Activated naive CD8-positive, alpha-beta T cell treated with anti-CD3 and anti-CD28 coated beads, Interleukin-2, amount 10 ng/mL, durations not matched to agents 7 days and 5 days (primary cell): ENCODE measurements around the gene ETHE1. TPM values are rescaled to one million over a fixed set of nuclear protein-coding genes. Genes with fewer than 3 reads are reported as not detected.
"Not testable (repeated sequence)": the region's sequence is repeated elsewhere in the genome, so short reads cannot be mapped to it uniquely, and the experiment has no call there.

Source experiments
- ATAC-seq: fragments of 150-1000 bp; cut with Tn5 transposase; one replicate; pipeline ENCODE4 v1.10.0; 2021; ENCODE audit warnings: low read depth, moderate library complexity
- POLR2A ChIA-PET: fragments of 350-600 bp; sonication (Branson Sonifier 250); formaldehyde crosslinking; loops from one replicate; lab custom pipeline; 2021; ENCODE audit warnings: antibody characterized with exemption; lab: Charles Lee
- DNase-seq: peaks from one replicate; pipeline ENCODE4 v3.0.0; 2021
- H3K27ac Mint-ChIP-seq: one replicate; pipeline ENCODE4 v1.8.0; 2022; ENCODE audit warnings: mild to moderate bottlenecking, mixed read lengths
- H3K27me3 Mint-ChIP-seq: one replicate; pipeline ENCODE4 v1.8.0; 2022; ENCODE audit warnings: mild to moderate bottlenecking, moderate library complexity, mixed read lengths
- H3K36me3 Mint-ChIP-seq: one replicate; pipeline ENCODE4 v1.8.0; 2021; ENCODE audit warnings: mild to moderate bottlenecking, mixed read lengths
- H3K4me1 Mint-ChIP-seq: one replicate; pipeline ENCODE4 v1.8.0; 2021; ENCODE audit warnings: mixed read lengths
- H3K4me3 Mint-ChIP-seq: one replicate; pipeline ENCODE4 v1.8.0; 2022; ENCODE audit warnings: mild to moderate bottlenecking, moderate library complexity, mixed read lengths
- H3K9me3 Mint-ChIP-seq: one replicate; pipeline ENCODE4 v1.8.0; 2021; ENCODE audit warnings: mixed read lengths
- total RNA-seq, 2 experiments: library from RNA; stranded (reverse); gene quantifications; one replicate each; pipeline ENCODE4 v1.2.3, GENCODE V29; 2021

Gene ETHE1
- total RNA-seq, 2 experiments from 2014 or later = 57.1 to 61.1 TPM

DNA sequence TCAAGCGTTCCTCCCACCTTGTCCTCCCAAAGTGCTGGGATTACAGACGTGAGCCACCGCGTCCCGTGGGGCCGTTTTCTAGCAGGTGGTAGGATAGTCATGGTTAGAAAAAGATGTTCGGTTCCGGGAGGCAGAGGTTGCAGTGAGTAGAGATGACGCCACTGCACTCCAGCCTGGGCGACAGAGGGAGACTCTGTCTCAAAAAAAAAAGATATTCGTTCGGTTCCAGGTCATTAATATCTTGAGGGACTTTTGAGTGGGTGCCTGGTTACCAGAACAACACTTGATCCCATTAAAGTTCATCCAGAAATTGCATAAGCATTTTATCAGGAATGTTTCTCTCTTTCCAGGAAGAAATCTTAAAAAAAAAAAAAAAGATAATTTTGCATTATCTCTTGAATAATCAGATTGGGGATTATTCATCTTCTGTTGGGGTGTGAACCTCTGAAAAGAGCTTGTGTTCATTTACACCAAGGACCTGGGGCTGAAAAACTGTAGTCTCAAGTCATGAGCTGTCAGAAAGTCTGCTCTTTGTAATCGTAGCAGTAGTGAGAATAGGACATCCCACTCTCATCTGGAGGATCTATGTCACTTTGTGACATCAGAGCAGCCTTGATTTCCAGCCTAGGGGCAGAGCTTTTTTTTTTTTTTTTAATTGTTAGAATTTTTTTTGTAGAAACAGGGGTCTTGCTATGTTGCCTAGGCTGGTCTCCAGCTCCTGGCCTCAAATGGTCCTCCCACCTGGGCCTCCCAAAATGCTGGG lies 1.0 kb upstream of the ETHE1 start:
- Mint-ChIP-seq H3K4me1 (peaks cover 25% of the 10 kb centered on the region), H3K4me3 (no peak overlapping the region), H3K36me3 (peaks cover under 1% of the 10 kb centered on the region), H3K27ac (no peak overlapping the region), H3K9me3 (no peaks in the 10 kb centered on the region), H3K27me3 (no peaks in the 10 kb centered on the region)
- POLR2A ChIA-PET = interaction anchor here (0.6 to 2.0 kb wide), 6 partner anchors 8 to 1331 kb away, joined by 3 to 8 read pairs (median 3); no protein-coding TSS in a partner anchor
- ATAC-seq (no peak), DNase-seq (no peak)

DNA sequence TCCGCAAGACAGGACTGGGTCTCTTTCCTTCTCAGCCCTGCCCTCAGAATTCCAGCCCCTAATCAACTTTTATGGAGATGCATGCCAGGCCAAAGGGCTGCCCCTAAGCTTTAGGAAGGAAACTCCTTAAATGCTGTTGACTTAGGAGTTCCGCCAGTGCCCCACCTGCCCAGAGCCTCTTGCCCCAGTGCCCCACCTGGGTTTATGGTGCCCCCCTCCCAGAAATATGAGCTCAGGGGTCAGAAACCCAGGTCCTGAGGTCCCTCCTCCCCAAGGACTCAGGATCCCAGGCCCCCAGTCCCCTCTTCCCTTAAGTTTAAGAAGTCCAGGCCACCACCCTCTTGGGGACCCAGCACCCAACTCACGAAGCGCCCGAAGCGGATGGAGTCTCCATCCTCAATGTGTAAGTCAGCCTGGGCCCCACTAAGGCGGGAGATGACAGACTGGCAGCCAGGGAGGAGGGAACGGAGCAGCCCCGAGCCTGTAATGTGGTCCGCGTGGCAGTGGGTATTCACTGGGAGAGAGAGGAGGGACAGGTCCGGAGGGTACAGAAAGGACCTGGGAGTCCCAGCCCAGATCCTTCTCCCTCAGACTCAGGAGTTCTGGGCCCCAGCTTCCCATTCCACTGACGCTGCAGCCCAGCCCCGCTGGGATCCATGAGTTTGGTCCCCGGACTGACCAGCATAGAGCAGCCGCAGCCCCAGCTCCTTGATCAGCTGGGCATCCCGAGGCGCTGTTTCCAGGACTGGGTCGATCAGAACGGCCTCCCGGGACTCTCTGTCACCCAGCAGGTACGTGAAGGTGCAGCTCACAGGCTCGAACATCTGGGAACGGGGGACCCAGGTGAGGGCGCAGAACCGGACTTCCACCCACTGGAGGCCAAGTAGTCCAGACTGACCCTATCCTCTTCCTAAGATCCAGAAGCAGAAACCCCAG lies 897 bp downstream of the ETHE1 start:
- POLR2A ChIA-PET = interaction anchor here (1.0 to 2.9 kb wide), 9 partner anchors 9 to 87 kb away, joined by 3 to 25 read pairs (median 7); partner anchors contain the start of genes IRGQ, PHLDB3 and ZNF576
- ATAC-seq (no peak), DNase-seq (peak; percentile 53)
- Mint-ChIP-seq H3K9me3 (no peaks in the 10 kb centered on the region), H3K4me1 (peaks cover 18% of the 10 kb centered on the region), H3K36me3 (peaks cover 3% of the 10 kb centered on the region), H3K27ac (peak overlapping the region; percentile 82), H3K27me3 (no peaks in the 10 kb centered on the region), H3K4me3 (peak overlapping the region; percentile 80)

DNA sequence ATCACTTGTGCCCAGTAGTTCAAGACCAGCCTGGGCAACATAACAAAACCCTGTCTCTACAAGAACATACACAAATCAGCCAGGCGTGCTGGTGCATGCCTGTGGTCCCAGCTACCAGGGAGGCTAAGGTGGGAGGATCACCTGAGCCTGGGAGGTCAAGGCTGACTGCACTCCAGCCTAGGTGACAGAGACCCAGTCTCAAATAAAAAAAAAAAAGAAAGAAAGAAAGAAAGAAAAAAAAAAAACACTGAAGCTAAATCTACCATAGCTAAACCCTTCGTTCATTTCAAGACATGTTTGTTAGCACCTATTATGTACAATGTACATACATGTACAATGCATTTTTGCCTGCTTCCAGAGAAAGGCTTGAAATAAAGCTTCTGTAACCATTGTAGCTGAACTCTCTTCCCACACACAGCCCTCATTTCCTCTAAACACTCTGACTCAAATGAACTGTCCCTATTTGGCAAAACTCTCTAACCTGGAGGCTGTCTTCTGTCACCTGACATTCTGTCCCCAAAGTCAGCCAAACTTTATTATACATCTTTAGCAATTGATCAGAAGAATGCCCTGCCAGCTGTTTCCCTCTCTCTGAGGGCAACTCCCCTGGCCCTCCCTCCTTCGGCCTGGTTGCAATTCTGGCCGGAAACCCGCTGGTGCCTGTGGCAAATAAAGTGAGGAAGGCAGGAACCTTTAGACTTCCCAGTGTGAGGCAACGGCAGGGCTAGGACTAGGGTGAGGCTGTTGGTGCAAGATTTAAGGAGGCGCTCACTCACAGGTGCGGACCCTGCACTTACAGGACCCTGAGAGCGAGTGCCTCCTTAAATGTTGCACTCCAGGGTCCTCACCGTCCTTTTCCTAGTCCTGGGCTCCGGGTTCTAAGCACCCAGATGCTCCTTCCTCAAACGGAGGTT lies 1.8 kb downstream of the ETHE1 start:
- H3K4me3 Mint-ChIP-seq = peak overlapping the region; percentile 80
- peaks cover 3% of the 10 kb centered on the region for H3K36me3 Mint-ChIP-seq
- POLR2A ChIA-PET = interaction anchor here (0.5 to 2.9 kb wide), 13 partner anchors 8 to 121 kb away, joined by 3 to 25 read pairs (median 5); partner anchors contain the start of genes IRGQ, PHLDB3, ZNF575 and ZNF576
- H3K4me1 Mint-ChIP-seq = peaks cover 18% of the 10 kb centered on the region
- peak overlapping the region; percentile 82 for H3K27ac Mint-ChIP-seq
- H3K9me3 Mint-ChIP-seq = no peaks in the 10 kb centered on the region
- ATAC-seq = peak; percentile 57
- H3K27me3 Mint-ChIP-seq = no peaks in the 10 kb centered on the region
- peak; percentile 53 for DNase-seq

DNA sequence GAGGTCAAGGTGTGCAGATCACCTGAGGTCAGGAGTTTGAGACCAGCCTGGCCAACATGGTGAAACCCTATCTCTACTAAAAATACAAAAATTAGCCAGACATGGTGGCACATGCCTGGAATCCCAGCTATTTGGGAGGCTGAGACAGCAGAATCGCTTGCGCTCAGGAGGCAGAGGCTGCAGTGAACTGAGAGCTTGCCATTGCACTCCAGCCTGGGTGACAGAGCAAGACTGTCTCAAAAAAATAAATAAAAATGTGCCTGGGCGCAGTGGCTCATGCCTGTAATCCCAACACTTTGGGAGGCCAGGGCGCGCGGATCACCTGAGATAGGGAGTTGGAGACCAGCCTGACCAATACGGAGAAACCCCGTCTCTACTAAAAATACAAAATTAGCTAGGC lies 3.3 kb downstream of the ETHE1 start:
- H3K27ac Mint-ChIP-seq, DNase-seq, H3K27me3 Mint-ChIP-seq, H3K9me3 Mint-ChIP-seq, H3K4me3 Mint-ChIP-seq, H3K36me3 Mint-ChIP-seq, ATAC-seq: not testable (repeated sequence)
- POLR2A ChIA-PET = interaction anchor here (1.6 kb wide), 1 partner anchor 63 kb away, joined by 5 read pairs; no protein-coding TSS in a partner anchor
- H3K4me1 Mint-ChIP-seq = peaks cover 22% of the 10 kb centered on the region

DNA sequence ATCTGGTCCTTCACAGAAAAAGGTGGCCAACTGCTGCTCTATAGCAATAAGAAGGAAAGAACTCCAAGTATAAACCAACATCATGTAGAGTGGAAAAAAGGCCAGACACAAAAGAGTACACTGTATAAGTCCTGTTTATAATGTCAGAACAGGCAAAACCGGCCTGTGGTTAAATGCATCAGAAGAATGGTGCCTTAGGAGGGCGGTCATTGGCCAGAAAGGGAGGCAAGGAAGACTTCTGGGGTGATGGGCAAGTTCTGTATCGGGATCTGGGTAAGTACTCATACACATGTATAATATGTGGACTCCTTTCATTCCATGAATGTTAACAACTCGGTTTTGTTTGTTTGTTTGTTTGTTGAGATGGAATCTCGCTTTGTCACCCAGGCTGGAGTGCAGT lies 4.1 kb downstream of the ETHE1 start:
- Mint-ChIP-seq H3K4me3 (no peak overlapping the region), H3K27me3 (no peaks in the 10 kb centered on the region), H3K27ac (peak overlapping the region; percentile 52), H3K36me3 (peaks cover 6% of the 10 kb centered on the region), H3K4me1 (peaks cover 21% of the 10 kb centered on the region), H3K9me3 (no peaks in the 10 kb centered on the region)
- ATAC-seq = no peak
- POLR2A ChIA-PET = no interaction called here
- no peak for DNase-seq

DNA sequence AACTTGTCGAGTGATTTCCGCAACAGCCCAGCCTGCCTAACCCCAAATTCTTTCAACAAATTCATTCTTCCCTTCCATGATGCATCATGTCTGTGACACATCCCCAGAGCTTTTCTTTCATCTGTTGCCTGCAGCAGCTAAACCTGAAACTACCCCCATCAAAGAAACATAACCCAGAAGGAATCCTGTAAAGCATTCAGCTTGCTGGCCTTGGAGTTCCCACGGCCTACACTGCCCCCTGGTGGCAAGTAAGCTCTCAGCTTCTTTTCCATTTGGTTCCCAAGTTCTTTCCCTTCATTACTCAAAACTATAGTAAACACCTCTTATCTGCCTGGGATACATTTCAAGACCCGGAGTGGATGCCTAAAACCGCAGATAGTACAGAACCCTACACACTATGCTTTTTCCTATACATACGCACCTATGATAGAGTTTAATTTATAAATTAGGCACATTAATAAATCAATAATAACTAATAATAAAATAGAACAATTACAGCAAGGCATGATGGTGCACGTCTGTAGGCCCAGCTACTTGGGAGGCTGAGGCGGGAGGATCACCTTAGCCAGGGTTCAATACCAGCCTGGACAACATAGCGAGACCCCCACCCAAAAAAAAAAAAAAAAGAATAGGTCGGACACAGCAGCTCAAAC lies 7.4 kb downstream of the ETHE1 start:
- Mint-ChIP-seq H3K9me3 (no peaks in the 10 kb centered on the region), H3K4me1 (peaks cover 10% of the 10 kb centered on the region), H3K4me3 (no peak overlapping the region)

DNA sequence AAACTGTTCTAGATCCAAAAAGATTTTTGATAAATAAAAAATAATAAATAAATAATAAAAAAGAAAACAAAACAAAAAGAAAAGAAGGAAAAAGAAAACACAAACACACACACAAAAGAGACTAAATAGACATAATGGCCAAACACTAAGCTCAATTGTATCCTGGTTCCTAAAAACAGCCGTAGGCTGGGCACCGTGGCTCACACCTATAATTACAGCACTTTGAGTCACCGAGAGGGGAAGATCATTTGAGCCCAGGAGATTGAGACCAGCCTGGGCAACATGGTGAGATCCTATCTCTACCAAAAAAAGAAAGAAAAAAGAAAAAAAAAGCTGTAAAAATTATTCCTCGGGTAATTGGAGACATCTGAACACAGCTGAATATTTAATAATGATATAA lies 8.9 kb downstream of the ETHE1 start:
- ATAC-seq (no peak), DNase-seq (no peak)
- H3K9me3 Mint-ChIP-seq = no peaks in the 10 kb centered on the region
- H3K27ac Mint-ChIP-seq = no peak overlapping the region
- H3K4me1 Mint-ChIP-seq = peaks cover 8% of the 10 kb centered on the region
- POLR2A ChIA-PET = interaction anchor here (4.0 kb wide), 1 partner anchor 70 kb away, joined by 31 read pairs; no protein-coding TSS in a partner anchor
- H3K4me3 Mint-ChIP-seq = no peak overlapping the region
- no peaks in the 10 kb centered on the region for H3K27me3 Mint-ChIP-seq
- H3K36me3 Mint-ChIP-seq = peaks cover 12% of the 10 kb centered on the region

More for the DNA sequence above, 7.4 kb downstream of the ETHE1 start:
- no peaks in the 10 kb centered on the region for H3K27me3 Mint-ChIP-seq
- H3K36me3 Mint-ChIP-seq = peaks cover 8% of the 10 kb centered on the region
- peak; percentile 77 for DNase-seq
- ATAC-seq = peak; percentile 58
- H3K27ac Mint-ChIP-seq = no peak overlapping the region
- POLR2A ChIA-PET = interaction anchor here (0.7 to 4.0 kb wide), 5 partner anchors 9 to 74 kb away, joined by 3 to 31 read pairs (median 3); partner anchors contain the start of gene ZNF575

DNA sequence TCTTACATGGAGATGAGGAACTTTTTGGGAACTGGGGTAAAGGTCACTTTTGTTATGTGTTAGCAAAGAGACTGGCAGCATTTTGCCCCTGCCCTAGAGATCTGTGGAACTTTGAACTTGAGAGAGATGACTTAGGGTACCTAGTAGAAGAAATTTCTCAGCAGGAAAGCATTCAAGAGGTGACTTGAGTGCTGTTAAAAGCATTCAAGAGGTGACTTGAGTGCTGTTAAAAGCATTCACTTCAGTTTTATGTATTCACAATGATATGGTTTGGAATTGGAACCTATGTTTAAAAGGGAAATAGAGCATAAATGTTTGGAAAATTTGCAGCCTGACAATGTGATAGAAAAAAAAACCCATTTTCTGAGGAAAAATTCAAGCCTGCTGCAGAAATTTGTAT lies 14.6 kb downstream of the ETHE1 start:
- H3K4me1 Mint-ChIP-seq, DNase-seq, H3K27ac Mint-ChIP-seq, H3K27me3 Mint-ChIP-seq, ATAC-seq, POLR2A ChIA-PET, H3K9me3 Mint-ChIP-seq, H3K4me3 Mint-ChIP-seq: not testable (repeated sequence)
- H3K36me3 Mint-ChIP-seq = peaks cover 22% of the 10 kb centered on the region

DNA sequence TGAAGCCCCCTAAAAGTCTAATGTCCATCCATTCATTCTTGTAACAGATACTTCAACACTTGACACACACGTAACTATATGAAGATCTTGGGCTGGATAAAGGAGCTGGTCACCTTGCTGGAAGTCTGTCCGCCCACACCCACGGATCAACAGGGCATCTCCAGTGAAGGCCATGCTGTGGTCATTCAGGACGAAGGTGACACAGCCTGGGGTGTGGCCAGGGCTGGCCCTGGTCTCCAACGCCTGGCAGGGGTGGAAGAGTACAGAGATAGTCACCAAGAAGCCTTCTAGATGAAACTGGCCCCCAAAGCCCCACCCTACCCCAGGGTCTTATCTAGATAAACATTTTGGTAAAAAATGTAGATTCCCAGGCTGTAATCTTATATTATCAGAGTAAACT lies 15.7 kb downstream of the ETHE1 start:
- no peak for DNase-seq
- no peaks in the 10 kb centered on the region for H3K27me3 Mint-ChIP-seq
- no peak for ATAC-seq
- no peak overlapping the region for H3K27ac Mint-ChIP-seq
- POLR2A ChIA-PET = no interaction called here
- H3K9me3 Mint-ChIP-seq = no peaks in the 10 kb centered on the region
- no peak overlapping the region for H3K4me3 Mint-ChIP-seq
- H3K36me3 Mint-ChIP-seq = peaks cover 22% of the 10 kb centered on the region
- H3K4me1 Mint-ChIP-seq = peaks cover 4% of the 10 kb centered on the region

DNA sequence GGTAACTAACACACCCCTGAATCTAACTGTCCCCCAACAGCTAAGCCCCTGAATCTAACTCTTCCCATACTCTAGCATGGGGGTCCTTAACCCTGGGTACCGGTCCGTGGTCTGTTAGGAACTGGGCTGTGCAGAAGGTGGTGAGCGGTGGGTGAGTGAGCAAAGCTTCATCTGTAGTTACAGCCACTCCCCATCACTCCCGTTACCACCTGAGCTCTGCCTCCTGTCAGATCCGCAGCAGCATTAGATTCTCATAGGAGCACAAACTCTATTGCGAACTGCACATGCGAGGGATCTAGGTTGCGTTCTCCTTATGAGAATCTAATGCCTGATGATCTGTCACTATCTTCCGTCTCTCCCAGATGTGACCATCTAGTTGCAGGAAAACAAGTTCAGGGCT lies 16.3 kb downstream of the ETHE1 start:
- H3K36me3 Mint-ChIP-seq = peaks cover 22% of the 10 kb centered on the region
- POLR2A ChIA-PET = no interaction called here
- peaks cover 4% of the 10 kb centered on the region for H3K4me1 Mint-ChIP-seq
- DNase-seq (no peak), ATAC-seq (no peak)
- no peaks in the 10 kb centered on the region for H3K27me3 Mint-ChIP-seq
- no peaks in the 10 kb centered on the region for H3K9me3 Mint-ChIP-seq
- no peak overlapping the region for H3K4me3 Mint-ChIP-seq
- H3K27ac Mint-ChIP-seq = no peak overlapping the region

DNA sequence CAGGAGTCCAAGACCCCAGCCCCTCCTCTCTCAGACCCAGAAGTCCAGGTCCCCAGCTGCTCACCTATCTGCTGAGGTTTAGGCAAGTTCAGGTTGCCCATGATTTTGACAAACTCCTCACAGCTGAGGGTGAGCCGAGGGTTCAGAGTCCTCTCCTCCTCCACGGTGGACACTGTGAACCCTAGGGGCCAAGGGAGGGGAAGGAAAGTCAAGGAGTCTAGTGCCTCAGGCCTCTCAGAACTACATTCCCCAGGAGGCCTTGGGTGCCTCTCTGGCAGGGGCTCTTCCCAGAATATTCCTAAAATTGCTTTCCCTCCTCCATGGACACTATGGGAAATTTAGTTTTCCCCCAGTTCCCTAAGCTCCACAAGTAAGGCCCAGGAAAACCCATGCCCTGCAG lies 19.1 kb downstream of the ETHE1 start:
- no peak overlapping the region for H3K27ac Mint-ChIP-seq
- H3K4me3 Mint-ChIP-seq = no peak overlapping the region
- peaks cover 17% of the 10 kb centered on the region for H3K4me1 Mint-ChIP-seq
- H3K27me3 Mint-ChIP-seq = no peaks in the 10 kb centered on the region
- POLR2A ChIA-PET = no interaction called here
- no peaks in the 10 kb centered on the region for H3K9me3 Mint-ChIP-seq
- peaks cover 18% of the 10 kb centered on the region for H3K36me3 Mint-ChIP-seq
- ATAC-seq (no peak), DNase-seq (no peak)

DNA sequence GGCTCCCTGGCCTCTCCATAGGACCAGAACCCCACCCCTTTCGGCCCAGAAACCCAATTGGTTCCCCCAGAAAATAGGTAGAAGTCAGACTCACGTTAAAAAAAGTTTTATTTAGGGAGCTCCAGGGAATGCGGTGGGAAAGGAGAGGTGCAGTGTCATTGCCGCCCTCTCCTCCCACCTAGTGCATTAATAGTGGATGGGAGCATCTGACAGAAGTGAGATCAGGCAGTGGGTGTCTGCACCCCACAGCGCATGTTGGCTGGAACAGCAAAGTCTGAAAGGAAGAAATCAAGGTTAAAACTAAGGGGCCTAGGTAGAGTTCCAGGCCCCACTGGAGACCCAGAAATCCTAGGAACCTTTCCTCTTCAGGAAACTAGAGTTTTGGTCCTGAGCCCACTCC lies 20.4 kb downstream of the ETHE1 start:
- Mint-ChIP-seq H3K27ac (no peak overlapping the region), H3K4me3 (no peak overlapping the region), H3K27me3 (no peaks in the 10 kb centered on the region), H3K9me3 (no peaks in the 10 kb centered on the region), H3K4me1 (peaks cover 19% of the 10 kb centered on the region), H3K36me3 (peaks cover 14% of the 10 kb centered on the region)
- DNase-seq = no peak
- ATAC-seq = no peak
- POLR2A ChIA-PET = no interaction called here
